GM21576 (cell line): ENCODE data around the gene TLE5.
"Not testable (repeated sequence)": the region's sequence is repeated elsewhere in the genome, so short reads cannot be mapped to it uniquely, and the experiment has no call there.

Source experiments
- ATAC-seq: cut with Tn5 transposase; IDR thresholded peaks from one replicate; pipeline ENCODE4 v1.9.1; 2021; ENCODE audit warnings: mild to moderate bottlenecking, moderate library complexity; ENCODE audit not compliant: unreplicated experiment

The TLE5 gene

DNA sequence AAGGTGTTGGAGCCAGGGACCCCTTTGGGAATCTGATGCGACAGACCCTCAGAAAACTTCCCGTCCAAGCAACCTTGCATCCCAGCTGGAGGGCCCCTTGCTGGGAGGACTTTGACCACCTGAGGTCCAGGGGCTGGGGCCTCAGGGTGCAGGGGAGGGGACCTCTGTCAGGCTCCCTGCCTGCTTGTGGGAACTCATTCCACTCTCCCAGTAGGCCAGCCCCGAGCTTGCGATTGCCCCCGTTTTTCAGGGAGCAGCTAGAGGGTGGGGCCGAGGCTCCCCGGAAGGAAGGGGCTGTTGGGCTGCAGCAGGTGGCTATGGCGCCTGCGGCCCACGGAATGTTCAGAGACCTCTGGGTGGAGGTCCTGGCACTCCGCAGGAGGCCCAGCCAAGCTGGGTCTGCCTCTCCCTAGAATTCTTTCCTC is 34.6 kb upstream of the TLE5 start:
- ATAC-seq = no peak

DNA sequence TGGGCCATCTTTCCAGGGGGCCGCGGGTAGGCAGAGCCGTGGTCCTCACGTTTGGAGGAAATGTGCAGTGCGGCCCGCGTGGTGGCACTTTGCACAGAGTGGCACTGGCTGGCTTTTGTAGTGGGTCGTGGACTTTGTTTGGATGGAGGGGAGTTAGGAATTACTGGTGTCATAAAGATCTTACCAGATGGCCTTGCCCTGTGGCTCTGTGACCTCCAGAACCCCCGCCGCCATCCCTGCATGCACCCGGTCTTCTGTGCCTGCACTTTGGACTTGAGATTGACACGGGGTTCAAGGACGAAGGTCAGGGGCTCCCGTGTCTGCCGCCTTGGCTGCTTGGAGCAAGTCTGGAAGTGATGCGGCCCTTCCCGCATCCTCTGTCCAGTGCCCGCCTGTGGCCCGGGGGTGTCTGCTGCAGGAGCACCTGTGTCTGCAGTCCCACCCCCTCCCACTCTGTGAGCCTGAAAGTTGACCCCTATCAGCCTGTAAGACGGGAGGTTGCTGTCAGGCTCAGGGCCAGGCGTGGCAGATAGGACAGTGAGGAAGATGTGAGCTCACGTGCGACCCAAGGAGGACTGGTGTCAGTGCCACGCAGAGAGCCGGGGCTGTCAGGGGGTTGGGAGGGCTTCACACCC is 34.1 kb upstream of the TLE5 start:
- no peak for ATAC-seq

DNA sequence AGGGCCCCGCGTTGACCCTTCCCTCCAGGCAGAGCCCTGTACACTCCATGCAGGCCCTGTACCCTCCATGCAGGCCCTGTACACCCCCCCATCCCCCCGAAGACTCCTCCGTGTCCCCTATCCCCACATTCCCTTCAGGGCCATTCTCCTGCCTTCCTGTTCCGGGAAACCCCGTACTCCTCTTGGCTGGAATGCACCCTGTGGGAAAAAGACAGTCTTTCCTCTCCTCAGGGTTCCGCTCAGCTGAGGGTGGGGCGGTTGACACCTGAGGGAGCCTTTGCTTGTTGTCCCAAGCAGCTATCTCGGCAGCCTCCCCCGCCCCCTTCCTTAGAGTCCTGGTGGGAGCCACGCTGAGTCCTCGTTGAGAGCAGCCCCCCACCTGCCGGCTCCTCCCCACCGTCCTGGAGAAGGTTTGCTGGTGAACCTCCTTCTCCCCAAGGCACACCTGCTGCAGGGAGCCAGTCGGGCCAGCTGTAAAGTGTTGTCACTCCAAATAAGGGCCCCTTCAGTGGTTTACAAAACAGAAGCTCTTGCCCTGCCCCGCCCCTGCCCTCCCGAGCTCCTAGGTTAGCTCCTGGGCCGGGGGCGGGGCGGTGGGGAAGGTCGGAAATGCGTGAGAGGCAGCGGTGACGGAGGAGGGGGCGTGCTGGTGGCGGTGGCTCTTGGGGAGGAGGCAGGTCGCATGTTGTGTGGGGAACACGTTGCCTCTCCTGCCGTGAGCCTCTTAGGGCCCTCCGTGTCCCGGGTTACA is 33.3 kb upstream of the TLE5 start:
- no peak for ATAC-seq

DNA sequence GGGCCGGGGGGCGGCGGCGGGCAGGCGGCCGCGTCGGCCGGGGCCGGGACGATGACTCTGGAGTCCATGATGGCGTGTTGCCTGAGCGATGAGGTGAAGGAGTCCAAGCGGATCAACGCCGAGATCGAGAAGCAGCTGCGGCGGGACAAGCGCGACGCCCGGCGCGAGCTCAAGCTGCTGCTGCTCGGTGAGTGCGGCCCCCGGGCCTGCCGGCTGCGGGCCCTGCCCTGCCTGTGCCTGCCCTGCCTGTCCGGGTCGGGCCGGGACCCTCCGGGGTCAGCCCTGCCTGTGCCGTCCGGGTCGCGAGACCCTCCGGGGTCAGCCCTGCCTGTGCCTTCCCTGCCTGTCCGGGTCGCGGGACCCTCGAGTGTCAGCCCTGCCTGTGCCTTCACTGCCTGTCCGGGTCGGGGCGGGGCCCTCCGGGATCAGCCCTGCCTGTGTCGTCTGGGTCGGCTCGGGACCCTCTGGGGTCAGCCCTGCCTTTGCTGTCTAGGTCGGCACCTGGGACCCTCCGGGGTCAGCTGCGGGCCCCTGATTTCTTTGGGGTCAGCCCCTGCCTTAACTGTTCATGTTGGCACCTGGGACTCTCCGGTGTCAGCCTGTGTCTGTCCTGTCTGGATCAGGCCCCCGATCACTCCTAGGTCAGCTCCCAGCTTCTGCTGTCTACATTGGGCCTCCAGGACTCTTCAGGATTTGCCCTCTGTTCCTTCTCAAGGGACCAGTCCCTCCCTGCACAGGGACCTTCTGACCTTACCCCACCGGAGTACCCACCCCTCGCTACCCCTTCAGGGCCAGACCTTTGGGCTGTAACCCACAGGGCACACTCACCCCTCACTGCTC is 32.5 kb upstream of the TLE5 start:
- ATAC-seq = no peak

DNA sequence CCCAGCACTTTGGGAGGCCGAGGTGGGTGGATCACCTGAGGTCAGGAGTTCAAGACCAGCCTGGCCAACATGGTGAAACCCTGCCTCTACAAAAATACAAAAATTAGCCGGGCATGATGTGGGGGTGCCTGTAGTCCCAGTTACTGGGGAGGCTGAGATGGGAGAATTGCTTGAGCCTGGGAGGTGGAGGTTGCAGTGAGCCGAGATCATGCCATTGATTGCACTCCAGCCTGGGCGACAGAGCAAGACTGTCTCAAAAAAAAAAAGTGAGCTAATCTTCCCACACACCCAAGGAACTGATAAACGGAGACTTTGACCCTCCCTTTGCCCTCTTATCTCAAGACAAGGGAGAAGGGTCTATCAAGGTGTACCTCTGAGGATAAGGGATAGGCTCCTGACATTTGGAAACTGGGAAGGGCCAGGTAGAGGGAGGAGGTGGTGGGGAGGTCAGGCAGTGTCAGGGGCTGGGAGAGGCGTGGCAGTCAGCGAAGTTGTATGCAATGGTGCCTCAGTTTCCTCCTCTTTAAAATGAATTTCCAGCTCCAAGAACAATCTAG is 27.1 kb upstream of the TLE5 start:
- ATAC-seq = not testable (repeated sequence)

DNA sequence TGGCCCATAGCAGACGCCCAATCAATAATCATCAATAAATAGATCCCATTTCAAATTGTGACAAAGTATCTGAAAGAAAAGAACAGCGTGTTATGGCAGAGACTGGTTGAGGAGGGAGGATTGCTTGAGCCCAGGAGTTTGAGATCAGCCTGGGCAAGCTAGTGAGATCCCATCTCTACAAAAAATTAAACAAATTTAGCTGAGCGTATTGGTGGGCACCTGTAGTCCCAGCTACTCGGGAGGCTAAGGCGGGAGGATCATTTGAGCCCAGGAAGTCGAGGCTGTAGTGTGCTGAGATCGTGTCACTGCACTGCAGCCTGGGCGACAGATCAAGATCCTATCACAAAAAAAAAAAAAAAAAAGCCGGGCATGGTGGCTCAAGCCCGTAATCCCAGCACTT is 25.5 kb upstream of the TLE5 start:
- no peak for ATAC-seq

DNA sequence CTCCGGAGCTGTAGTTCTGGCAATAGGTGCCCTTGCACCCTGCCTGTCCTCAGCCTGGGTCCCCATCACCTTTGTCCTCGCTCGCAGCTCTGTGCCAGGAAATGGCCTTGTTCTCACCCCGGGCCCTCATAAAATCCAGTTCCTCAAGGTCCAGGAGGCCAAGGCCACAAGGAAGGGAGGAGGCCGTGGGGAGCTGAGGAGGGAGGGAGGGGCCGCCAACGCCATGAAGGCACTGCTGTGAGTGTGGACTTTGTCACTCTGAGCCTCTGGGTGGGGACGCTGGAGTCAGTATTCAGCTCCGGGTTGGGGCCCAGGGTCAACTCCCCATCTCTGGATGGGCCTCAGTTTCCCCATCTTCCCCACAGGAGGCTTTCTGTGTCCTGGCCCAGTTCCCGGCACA is 22.6 kb upstream of the TLE5 start:
- no peak for ATAC-seq

DNA sequence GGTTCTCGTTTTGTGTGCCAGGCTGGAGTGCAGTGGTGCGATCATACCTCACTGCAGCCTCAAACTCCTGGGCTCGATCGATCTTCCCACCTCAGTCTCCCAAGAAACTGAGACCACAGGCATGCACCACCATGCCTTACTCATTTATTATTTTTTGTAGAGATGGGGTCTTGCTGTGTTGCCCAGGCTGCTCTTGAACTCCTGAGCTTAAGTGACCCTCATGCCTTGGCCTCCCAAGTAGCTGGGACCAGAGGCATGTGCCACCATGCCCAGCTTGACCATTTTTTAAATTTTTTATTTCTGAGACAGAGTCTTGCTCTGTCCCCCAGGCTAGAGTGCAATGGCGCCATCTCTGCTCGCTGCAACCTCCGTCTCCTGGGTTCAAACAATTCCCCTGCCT is 21.7 kb upstream of the TLE5 start:
- ATAC-seq = no peak

DNA sequence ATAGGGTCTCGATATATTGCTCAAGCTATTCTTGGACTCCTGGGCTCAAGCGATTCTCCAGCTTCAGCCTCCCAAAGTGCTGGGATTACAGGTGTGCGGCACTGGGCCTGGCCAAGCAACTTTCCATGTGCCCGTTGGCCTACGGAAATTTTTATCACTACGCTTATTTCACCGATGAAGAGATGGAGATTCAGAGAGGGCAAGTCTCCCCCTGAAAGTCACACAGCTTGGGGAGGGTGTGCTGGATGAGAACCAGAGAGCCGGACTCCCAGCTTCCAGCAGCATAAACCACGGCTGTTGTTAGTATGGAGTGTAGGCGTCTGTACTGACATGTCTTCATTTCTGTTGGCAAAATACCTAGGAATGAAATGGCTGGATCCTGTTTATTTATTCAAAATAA is 20.0 kb upstream of the TLE5 start:
- no peak for ATAC-seq

DNA sequence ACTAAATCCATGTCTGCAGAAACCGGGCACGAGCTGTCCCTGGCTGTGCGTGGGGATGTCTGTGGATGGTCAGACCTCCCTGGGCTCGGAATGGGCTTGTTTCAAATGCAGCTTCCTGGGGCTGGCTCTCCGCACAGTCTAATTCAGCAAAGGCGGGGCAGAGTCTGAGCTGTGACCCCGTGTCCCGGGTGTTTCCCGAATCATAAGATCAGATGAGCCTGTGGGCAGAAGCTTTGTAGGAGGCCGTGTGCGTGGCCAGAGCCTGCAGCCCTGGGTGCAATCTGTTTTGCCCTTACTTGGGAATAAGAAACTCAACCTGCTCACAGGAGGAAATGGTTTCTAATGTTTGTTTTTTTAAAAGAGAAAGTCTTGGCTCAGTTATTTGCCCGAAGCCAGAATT is 18.0 kb upstream of the TLE5 start:
- ATAC-seq = no peak

DNA sequence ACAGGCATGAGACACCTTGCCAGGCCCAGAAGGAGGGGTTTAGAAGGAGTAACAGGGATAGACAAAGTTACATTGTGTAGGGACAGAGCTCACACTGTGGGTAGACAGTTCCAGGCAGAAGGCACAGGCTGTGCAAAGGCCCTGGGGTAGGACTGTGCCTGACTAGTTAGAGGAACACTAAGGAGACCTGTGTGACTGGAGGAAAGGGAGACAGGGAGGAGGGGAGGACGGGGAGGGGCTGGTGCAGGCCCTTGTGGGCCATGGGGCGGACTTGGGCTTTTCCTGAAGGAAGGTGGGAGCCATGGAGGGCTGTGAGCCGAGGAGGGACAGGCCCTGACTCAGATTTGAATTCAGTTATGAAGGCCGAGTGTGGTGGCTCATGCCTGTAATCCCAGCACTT is 17.3 kb upstream of the TLE5 start:
- ATAC-seq = no peak

DNA sequence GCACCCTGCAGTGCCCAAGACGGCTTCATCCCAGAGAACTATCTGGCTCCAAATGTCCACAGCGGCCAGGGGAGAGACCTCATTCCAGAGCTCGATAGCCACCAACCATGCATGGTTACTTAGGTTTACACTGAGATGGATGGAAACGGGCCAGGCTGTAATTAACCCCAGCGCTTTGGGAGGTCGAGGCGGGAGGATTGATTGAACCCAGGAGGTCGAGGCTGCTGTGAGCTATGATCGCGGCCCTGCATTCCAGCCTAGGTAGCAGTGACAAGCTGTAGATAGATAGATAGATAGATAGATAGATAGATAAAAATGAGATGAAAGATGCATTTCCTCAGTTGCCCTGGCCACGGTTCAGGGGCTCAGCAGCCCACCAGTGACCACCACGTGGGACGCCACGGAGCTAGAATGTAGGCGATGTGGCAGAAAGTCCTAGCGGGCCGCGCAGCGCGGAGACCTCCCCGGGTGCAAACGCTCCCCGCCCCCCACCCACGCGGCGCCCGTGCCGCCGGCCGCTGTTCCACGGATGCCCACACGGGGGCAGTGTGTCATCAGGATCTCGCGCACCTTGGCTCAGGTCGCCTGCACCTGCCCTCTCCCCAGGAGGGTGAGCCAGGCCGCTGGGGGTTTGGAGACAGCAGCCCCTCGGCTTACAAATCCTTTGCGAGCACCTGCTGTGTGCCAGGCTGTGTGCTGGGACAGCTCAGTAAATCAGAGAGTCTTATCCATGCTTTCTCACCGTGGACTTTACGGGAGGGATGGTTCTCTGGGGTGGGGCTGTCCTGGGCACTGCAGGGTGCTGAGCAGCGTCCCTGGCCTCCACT is 13.5 kb upstream of the TLE5 start:
- ATAC-seq = no peak

DNA sequence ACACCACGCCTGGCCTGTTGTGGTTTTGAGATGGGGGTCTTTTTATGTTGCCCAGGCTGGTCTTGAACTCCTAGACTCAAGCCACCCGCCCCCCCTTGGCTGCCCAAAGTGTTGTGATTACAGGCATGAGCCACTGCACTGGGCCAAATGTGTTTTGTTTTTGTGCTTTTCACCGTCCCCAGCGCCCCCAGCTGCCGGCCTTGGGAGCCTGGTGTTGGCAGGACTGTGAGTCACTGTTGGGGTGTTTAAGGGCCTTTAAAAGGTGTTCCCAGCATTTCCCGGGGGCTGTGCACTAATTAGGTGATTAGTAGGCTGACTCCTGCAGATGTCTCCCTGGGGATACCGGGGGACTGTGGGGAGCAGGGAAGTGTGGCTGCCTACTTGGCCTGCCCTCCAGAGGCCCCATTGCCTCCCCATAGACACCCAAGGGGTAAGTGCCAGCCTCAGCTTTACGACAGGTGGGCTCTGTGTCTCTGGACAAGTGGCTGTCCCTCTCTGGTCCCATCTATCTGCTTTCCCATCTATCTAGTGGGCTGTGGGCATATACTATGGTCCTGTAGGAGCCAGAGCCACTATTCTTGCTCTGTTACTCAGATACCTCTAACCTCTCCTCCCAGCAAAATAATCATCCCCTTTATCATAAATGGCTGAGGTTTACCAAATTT is 11.8 kb upstream of the TLE5 start:
- no peak for ATAC-seq

DNA sequence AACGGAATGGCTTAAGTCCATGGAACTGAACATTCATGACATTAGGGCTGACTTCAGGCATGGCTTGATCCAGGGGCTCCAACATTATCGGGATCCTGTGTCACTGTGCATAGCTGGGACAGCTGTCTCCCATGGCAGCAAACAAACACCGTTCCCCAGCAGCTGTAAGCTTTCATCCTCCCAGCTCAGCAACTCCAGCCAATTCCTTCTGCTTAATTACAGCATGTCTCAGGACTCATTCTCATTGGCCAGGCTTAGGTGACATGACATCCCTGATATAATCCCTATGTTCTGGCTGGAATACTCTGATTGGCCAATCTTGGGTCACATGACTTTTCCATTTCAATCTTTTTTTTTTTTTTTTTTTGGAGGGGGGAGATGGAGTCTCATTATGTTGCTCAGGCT is 10.9 kb upstream of the TLE5 start:
- ATAC-seq = no peak

DNA sequence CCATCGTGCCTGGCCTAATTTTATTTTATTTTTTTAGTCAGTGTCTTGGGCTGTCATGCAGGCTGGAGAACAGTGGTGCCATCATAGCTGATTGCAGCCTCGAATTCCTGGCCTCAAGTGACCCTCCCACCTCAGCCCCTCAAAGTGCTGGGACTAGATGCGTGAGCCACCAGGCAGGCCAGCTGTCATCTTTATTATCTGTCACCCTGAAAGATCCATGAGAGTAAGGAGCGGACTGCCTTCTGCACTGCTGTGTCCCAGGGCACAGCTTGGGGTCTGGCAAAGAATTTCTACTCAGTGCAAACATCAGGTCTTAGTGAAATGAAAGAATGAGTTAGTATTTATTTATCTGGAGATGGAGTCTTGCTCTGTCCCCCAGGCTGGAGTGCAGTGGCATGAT is 9.5 kb upstream of the TLE5 start:
- ATAC-seq = no peak

DNA sequence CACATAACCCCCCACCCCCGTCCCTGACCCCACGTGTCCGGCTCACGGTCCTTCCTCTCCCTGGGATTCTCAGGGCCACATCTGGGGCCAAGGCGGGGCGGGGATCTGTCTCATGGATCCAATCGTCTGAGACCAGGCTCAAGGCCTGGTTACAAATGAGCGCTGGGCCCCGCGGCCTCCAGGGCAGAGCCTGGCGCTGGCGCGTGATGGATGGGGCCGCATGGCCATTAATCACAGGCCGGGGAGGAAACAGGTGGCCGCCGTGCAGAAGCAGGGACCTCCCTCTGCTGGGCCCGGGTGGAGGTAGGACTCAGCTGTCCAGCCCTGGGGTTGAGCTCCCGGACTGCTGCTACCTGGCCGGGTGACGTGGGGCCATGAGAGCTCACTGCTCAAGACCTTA is 5.8 kb upstream of the TLE5 start:
- no peak for ATAC-seq

DNA sequence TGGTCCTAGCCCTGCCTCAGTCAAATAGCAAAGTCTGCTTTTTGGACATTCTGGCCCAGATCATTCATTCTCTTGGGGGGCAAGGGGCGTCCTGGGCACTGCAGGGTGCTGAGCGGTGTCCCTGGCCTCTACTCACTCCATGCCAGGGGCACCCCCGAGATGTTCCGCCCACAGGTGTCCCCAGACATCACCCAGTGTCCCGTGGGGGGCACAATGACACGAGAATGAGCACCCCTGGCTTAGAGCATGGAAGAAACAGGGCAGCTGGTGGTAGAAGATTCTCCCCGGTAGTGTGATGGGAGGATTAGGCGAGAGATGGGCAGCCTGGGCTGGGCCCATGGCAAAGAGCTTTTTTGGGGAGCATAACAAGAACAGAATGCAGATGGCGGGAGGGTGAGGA is 5.3 kb upstream of the TLE5 start:
- ATAC-seq = no peak

DNA sequence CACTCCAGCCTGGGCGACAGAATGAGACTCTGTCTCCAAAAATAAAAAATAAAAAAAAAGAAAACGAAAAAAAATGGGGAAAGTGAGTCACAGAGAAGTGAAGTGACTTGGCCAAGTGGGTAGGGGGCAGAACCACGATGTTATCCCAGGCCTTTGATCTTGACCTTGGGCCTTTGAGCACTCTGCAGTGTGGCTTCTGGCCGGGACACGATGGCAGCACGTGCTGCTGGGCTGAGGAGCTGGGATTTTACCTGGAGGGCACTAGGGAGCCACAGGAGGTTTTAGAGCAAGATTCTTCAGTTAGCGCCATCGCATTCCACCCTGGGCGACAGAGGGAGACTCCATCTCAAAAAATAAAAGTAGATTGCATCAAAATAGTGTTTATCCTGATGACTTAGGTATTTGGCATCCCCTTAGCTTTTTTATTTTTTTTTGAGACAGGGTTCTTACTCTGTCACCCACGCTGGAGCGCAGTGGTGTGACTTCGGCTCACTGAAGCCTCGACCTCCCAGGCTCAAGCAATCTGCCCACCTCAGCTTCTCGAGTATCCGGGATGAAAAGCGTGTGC is 4.3 kb upstream of the TLE5 start:
- no peak for ATAC-seq

DNA sequence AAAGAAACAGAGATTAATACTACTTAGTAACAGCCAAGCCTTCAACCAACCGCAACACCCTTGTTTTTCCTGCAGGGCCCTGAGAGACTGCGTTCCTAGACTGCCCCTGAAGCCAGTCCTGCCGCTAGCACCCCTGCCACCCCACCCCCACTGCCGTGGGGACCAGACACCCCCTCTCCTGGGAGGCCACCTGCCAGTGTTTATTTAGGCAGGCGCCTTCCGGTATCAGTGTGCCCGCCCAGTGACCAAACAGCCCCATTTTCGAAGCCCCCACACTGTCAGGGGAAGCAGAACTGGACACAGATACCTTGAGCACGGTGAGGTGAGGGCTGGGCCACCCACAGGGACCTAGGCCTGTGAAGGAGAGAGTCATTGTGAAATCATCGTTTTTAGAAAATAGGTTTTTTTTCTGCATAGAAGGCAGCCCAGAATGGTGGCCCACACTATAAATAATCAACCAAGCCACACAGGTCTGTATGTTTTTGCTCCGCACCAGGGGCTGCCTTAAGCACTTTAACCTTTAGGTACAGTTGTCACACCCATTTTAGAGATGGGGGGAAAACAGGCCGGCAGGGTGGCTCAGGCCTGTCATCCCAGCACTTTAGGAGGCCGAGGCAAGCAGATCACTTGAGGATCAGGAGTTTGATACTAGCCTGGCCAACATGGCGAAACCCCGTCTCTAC is 3.5 kb upstream of the TLE5 start:
- peak; percentile 41 for ATAC-seq

DNA sequence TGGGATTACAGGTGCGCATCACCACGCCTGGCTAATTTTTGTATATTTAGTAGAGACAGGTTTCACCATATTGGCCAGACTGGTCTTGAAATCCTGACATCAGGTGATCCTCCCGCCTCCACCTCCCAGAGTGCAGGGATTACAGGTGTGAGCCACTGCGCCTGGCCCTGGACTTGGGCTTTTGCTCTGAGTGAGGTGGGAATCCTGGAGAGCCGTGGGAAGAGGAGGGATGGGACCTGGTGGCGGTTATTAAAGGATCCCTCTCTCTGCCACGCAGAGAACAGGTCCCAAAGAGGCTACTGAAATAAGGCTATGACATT is 1.7 kb upstream of the TLE5 start:
- ATAC-seq = no peak
